KMS-11 (cell line): Measurements from ENCODE around the gene UBTD1.

ENCODE experiments used
- H2AFZ ChIP-seq: fragments of 200-600 bp; sonication (generic); 2 replicates; pipeline ENCODE4 v1.6.1; 2016; ENCODE audit warnings: antibody characterized with exemption, mixed run types, low read depth
- H3K27ac ChIP-seq: fragments of 200-600 bp; sonication (generic); 2 replicates; pipeline ENCODE4 v1.6.1; 2016; ENCODE audit warnings: mild to moderate bottlenecking, mixed run types
- H3K27me3 ChIP-seq: fragments of 200-600 bp; sonication (generic); 2 replicates; pipeline ENCODE4 v1.6.1; 2017; ENCODE audit warnings: mild to moderate bottlenecking, low read depth, mixed run types, moderate library complexity; ENCODE audit not compliant: insufficient read depth
- H3K36me3 ChIP-seq: fragments of 200-600 bp; sonication (generic); 2 replicates; pipeline ENCODE4 v1.6.1; 2017; ENCODE audit warnings: mild to moderate bottlenecking, mixed run types; ENCODE audit not compliant: insufficient read depth
- H3K4me1 ChIP-seq: fragments of 200-600 bp; sonication (generic); 2 replicates; pipeline ENCODE4 v1.6.1; 2016; ENCODE audit warnings: mild to moderate bottlenecking, low read depth, mixed run types; ENCODE audit not compliant: poor library complexity, severe bottlenecking
- H3K4me2 ChIP-seq: fragments of 200-600 bp; sonication (generic); 2 replicates; pipeline ENCODE4 v1.7.0; 2016; ENCODE audit warnings: mild to moderate bottlenecking, mixed run types
- H3K4me3 ChIP-seq: fragments of 200-600 bp; sonication (generic); IDR thresholded peaks from 2 replicates; pipeline ENCODE4 v1.6.1; 2017; ENCODE audit warnings: low read depth, low read length, mixed read lengths; ENCODE audit not compliant: insufficient read depth
- H3K79me2 ChIP-seq: fragments of 200-600 bp; sonication (generic); 2 replicates; pipeline ENCODE4 v1.6.1; 2016; ENCODE audit warnings: low read depth, mixed run types; ENCODE audit not compliant: insufficient read depth
- H3K9ac ChIP-seq: fragments of 200-600 bp; sonication (generic); 2 replicates; pipeline ENCODE4 v1.6.1; 2016; ENCODE audit warnings: mild to moderate bottlenecking, mixed run types
- H4K20me1 ChIP-seq: fragments of 200-600 bp; sonication (generic); 2 replicates; pipeline ENCODE4 v1.6.1; 2016; ENCODE audit warnings: mild to moderate bottlenecking, mixed run types; ENCODE audit not compliant: insufficient read depth
- TF ChIP-seq, protein P1 (sequence below): fragments of 200-600 bp; sonication (generic); conservative IDR thresholded peaks from 2 replicates; pipeline ENCODE4 v1.6.1; 2017; ENCODE audit warnings: low read depth, mild to moderate bottlenecking, antibody characterized with exemption, low read length, moderate library complexity, mixed read lengths

Gene UBTD1

GRCh38 chr10:97599272-97599619 is 100.5 kb downstream of the UBTD1 start:
- no peak overlapping the region for H3K4me3 ChIP-seq
- TF ChIP-seq, protein P1, sequence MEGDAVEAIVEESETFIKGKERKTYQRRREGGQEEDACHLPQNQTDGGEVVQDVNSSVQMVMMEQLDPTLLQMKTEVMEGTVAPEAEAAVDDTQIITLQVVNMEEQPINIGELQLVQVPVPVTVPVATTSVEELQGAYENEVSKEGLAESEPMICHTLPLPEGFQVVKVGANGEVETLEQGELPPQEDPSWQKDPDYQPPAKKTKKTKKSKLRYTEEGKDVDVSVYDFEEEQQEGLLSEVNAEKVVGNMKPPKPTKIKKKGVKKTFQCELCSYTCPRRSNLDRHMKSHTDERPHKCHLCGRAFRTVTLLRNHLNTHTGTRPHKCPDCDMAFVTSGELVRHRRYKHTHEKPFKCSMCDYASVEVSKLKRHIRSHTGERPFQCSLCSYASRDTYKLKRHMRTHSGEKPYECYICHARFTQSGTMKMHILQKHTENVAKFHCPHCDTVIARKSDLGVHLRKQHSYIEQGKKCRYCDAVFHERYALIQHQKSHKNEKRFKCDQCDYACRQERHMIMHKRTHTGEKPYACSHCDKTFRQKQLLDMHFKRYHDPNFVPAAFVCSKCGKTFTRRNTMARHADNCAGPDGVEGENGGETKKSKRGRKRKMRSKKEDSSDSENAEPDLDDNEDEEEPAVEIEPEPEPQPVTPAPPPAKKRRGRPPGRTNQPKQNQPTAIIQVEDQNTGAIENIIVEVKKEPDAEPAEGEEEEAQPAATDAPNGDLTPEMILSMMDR: no peak
- H3K27ac ChIP-seq: no peak overlapping the region
- H2AFZ ChIP-seq: no peak overlapping the region
- H4K20me1 ChIP-seq: no peaks in the 10 kb centered on the region
- no peak overlapping the region for H3K4me2 ChIP-seq
- H3K36me3 ChIP-seq: no peaks in the 10 kb centered on the region
- H3K9ac ChIP-seq: no peak overlapping the region
- peaks cover 9% of the 10 kb centered on the region for H3K4me1 ChIP-seq
- H3K79me2 ChIP-seq: no peaks in the 10 kb centered on the region
- H3K27me3 ChIP-seq: no peaks in the 10 kb centered on the region

- Histone ChIP-seq H4K20me1 (no peaks in the 10 kb centered on the region), H2AFZ (no peak overlapping the region), H3K79me2 (no peaks in the 10 kb centered on the region), H3K4me2 (no peak overlapping the region), H3K4me1 (peaks cover 9% of the 10 kb centered on the region), H3K27me3 (no peaks in the 10 kb centered on the region), H3K27ac (no peak overlapping the region), H3K9ac (no peak overlapping the region), H3K36me3 (no peaks in the 10 kb centered on the region), H3K4me3 (no peak overlapping the region)
- TF ChIP-seq, protein P1: no peak
Measured at GRCh38 chr10:97600616-97601015, 101.9 kb downstream of the UBTD1 start.

- peaks cover 9% of the 10 kb centered on the region for H3K4me1 ChIP-seq
- H3K36me3 ChIP-seq: no peaks in the 10 kb centered on the region
- H3K4me3 ChIP-seq: no peak overlapping the region
- no peak overlapping the region for H3K4me2 ChIP-seq
- H2AFZ ChIP-seq: no peak overlapping the region
- H3K27ac ChIP-seq: no peak overlapping the region
- H3K27me3 ChIP-seq: no peaks in the 10 kb centered on the region
- H4K20me1 ChIP-seq: no peaks in the 10 kb centered on the region
- no peak overlapping the region for H3K9ac ChIP-seq
- TF ChIP-seq, protein P1: no peak
- no peaks in the 10 kb centered on the region for H3K79me2 ChIP-seq
Measured at GRCh38 chr10:97601268-97602215, 102.8 kb downstream of the UBTD1 start.

DNA sequence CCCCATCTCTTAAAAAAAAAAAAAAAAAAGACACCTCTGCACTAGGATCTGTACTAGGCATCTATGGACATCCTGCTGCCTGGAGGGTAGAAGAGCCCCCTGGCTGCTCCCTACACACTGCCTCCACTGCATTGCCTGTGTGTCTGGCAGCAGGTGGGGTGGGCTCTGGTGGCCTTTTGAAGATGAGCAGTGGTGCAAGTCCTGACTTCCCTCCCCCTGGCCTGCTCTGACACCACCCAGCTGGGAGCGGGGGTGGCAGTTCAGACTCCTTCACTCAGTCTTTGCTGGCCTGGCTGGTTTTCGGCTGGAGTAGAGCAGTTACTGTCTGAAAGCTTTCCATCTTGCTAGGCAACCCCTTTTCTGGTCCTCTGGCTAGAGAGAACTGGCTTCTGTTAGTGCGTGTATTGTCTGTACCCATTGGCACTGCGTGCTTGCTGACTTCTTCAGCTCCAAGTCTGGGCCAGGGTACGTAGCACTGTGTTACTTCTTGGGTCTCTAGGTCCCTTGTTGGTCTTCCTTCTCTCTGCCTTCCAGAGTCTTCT is 108.4 kb downstream of the UBTD1 start:
- H4K20me1 ChIP-seq: no peaks in the 10 kb centered on the region
- H3K36me3 ChIP-seq: no peaks in the 10 kb centered on the region
- H3K27me3 ChIP-seq: no peaks in the 10 kb centered on the region
- H3K4me2 ChIP-seq: no peak overlapping the region
- TF ChIP-seq, protein P1: no peak
- H3K27ac ChIP-seq: no peak overlapping the region
- no peaks in the 10 kb centered on the region for H3K4me1 ChIP-seq
- H3K79me2 ChIP-seq: no peaks in the 10 kb centered on the region
- H3K9ac ChIP-seq: no peak overlapping the region
- H3K4me3 ChIP-seq: no peak overlapping the region
- H2AFZ ChIP-seq: no peak overlapping the region
